ENCODE results near the gene FMNL2. TPM values are rescaled to one million over a fixed set of nuclear protein-coding genes. Genes with fewer than 3 reads are reported as not detected.
A peak's percentile ranks its signal among the peaks of the same experiment; 100 is the strongest.

The FMNL2 gene
- total RNA-seq, 4 donors from 2014 or later = 23.5 to 28.0 (median 23.8) TPM

DNA sequence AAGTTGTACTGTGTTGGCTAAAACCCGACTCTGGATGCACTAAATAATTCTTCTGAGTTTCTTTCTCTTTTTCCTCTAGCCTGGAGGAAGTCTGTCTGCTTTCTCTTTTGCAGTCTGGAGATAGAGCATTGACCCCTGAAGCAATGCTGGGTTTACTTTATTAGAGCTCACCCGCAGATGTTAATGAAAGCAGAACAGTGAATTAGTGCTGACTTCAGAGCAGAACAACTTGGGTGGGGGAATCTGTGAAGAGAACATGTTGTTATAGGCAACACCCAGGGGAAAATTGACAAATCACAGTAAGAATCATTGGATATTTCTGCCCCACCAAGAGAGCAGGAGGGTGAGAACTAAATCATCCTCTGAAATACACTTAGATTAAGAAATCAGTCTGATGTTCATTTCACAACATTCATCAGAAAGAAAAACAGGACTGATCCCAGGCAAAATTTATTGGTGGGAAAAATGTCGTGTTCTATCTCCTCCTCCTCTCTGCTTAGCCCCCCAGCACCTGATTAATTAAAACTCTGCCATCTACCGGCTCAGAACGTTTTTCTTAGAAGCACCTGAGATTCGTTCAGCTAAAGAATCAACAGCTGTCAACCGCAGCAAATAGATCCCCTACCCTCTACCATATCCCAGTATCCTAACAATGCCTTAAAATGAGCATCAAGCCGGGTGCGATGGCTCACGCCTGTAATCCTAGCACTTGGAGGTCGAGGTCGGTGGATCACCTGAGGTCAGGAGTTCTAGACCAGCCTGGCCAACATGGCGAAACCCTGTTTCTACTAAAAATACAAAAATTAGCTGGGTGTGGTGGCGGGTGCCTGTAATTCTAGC, 165.1 kb downstream of the FMNL2 start:
- H3K27ac ChIP-seq (replicated peaks in 1 of 4) = peak overlapping the region; percentile 59 to 78 (median 66)
- no peak for DNase-seq (ENCODE audit: extremely low spot score)
- TF ChIP-seq POLR2AphosphoS5 (IDR thresholded peaks at IDR 0.05) = peak; percentile 26 to 58
- TF ChIP-seq, protein P1, sequence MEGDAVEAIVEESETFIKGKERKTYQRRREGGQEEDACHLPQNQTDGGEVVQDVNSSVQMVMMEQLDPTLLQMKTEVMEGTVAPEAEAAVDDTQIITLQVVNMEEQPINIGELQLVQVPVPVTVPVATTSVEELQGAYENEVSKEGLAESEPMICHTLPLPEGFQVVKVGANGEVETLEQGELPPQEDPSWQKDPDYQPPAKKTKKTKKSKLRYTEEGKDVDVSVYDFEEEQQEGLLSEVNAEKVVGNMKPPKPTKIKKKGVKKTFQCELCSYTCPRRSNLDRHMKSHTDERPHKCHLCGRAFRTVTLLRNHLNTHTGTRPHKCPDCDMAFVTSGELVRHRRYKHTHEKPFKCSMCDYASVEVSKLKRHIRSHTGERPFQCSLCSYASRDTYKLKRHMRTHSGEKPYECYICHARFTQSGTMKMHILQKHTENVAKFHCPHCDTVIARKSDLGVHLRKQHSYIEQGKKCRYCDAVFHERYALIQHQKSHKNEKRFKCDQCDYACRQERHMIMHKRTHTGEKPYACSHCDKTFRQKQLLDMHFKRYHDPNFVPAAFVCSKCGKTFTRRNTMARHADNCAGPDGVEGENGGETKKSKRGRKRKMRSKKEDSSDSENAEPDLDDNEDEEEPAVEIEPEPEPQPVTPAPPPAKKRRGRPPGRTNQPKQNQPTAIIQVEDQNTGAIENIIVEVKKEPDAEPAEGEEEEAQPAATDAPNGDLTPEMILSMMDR (IDR thresholded peaks at IDR 0.05) = no peak
- peaks cover 18 to 31% (median 20%) of the 10 kb centered on the region in 4 donors for H3K4me1 ChIP-seq
- 80% methylated on average over 14 of the region's 14 CpGs for WGBS
- peak overlapping the region in 1 of 4 donors; percentile 21 for H3K4me3 ChIP-seq
- no peaks in the 10 kb centered on the region for H3K9me3 ChIP-seq
- no peaks in the 10 kb centered on the region for H3K36me3 ChIP-seq
- no peaks in the 10 kb centered on the region for H3K27me3 ChIP-seq
- intact Hi-C loops (cut with DNase I) = loop anchor here (5.0 kb wide), 1 partner anchor 38 kb away; no protein-coding TSS in a partner anchor

DNA sequence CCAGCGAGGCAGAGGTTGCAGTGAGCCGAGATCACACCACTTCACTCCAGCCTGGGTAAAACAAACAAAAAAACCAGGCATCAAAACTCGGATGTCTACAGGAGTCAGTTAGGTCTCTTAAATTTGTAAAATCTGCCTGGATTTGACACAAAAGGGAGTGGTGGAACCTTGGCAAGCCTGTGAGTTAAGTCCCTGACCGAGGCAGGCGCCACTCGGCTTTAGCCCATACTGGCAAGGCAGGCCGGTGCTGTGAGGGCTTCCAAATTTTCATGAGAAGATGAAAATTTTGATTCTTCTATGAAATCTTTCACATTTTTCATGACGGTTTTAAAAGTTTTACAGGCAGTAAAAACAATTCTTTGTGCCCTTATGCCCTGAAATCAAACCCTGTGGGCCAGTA, 165.8 kb downstream of the FMNL2 start:
- H3K27ac ChIP-seq (replicated peaks in 1 of 4) = peak overlapping the region; percentile 59 to 78 (median 66)

DNA sequence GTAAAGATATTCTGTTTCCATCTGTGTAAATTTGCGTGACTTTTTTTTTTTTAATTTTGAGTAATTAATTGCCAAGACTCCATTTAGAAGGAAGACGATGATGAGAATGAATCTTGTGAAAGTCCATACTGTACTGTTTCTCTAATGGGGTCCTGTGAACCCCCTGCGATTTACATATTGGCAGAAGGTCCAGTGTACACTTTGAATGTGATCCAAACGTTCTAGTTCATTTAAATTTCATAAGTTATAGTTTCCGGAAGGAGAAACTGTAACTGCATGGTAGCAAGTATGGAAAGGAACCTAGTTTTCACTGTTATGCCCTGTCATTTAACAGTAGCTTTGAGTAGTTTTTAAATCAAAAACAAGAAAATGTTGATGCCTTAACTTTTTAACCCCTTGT, 166.7 kb downstream of the FMNL2 start:
- 93% methylated on average over 5 of the region's 5 CpGs for WGBS
- intact Hi-C loops (cut with DNase I) = no loop called here
- TF ChIP-seq POLR2AphosphoS5 (IDR thresholded peaks at IDR 0.05) (no peak), EP300 (IDR thresholded peaks at IDR 0.05) (no peak), POLR2A (IDR thresholded peaks at IDR 0.05; ENCODE audit: low read depth) (no peak)
- TF ChIP-seq, protein P1 (IDR thresholded peaks at IDR 0.05) = no peak
- Histone ChIP-seq H3K36me3 (no peaks in the 10 kb centered on the region), H3K4me3 (no peak overlapping the region), H3K9me3 (no peaks in the 10 kb centered on the region), H3K27ac (replicated peaks in 1 of 4) (no peak overlapping the region), H3K27me3 (no peaks in the 10 kb centered on the region), H3K4me1 (peaks cover 18 to 31% (median 20%) of the 10 kb centered on the region in 4 donors)
- no peak for DNase-seq (ENCODE audit: extremely low spot score)

More for the DNA sequence above, 165.8 kb downstream of the FMNL2 start:
- no peak for DNase-seq (ENCODE audit: extremely low spot score)
- no peaks in the 10 kb centered on the region for H3K9me3 ChIP-seq
- H3K4me1 ChIP-seq = peaks cover 18 to 31% (median 20%) of the 10 kb centered on the region in 4 donors
- no peak overlapping the region for H3K4me3 ChIP-seq
- WGBS = 89% methylated on average over 6 of the region's 8 CpGs
- no peaks in the 10 kb centered on the region for H3K27me3 ChIP-seq
- intact Hi-C loops (cut with DNase I) = no loop called here
- no peaks in the 10 kb centered on the region for H3K36me3 ChIP-seq
- TF ChIP-seq, protein P1 (IDR thresholded peaks at IDR 0.05) = no peak
- no peak for TF ChIP-seq POLR2AphosphoS5 (IDR thresholded peaks at IDR 0.05)
- no peak for TF ChIP-seq POLR2A (IDR thresholded peaks at IDR 0.05; ENCODE audit: low read depth)
- no peak for TF ChIP-seq EP300 (IDR thresholded peaks at IDR 0.05)

DNA sequence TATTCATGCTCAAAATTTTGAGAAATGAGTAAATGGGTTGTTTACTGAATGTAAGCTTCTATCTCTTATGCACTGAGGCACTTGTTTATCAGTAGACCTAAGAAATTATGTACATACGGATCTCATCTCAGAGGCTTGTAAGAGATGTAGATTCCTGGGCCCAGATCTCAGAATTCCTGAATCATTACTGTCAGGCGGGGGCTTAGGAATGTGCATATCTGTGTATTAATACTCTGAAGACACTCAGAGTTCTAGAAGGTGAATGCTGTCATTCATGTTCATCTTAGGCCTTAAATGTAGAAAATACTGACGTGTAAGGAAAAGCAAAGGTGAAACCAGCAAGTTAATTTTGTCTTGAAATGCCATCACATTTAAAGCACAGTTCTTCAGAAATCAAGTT, 169.6 kb downstream of the FMNL2 start:
- no peak overlapping the region for H3K27ac ChIP-seq (replicated peaks in 1 of 4)
- peaks cover under 1 to 14% (median 7%) of the 10 kb centered on the region in 4 donors for H3K4me1 ChIP-seq
- intact Hi-C loops (cut with DNase I) = no loop called here
- H3K4me3 ChIP-seq = no peak overlapping the region
- no peaks in the 10 kb centered on the region for H3K27me3 ChIP-seq
- DNase-seq (ENCODE audit: extremely low spot score) = no peak
- no peaks in the 10 kb centered on the region for H3K36me3 ChIP-seq
- no peaks in the 10 kb centered on the region for H3K9me3 ChIP-seq
- 89% methylated on average over 3 of the region's 3 CpGs for WGBS
- TF ChIP-seq EP300 (IDR thresholded peaks at IDR 0.05) = no peak
- no peak for TF ChIP-seq POLR2A (IDR thresholded peaks at IDR 0.05; ENCODE audit: low read depth)
- TF ChIP-seq POLR2AphosphoS5 (IDR thresholded peaks at IDR 0.05) = no peak
- TF ChIP-seq, protein P1 (IDR thresholded peaks at IDR 0.05) = no peak

Data from esophagus muscularis mucosa (tissue), 4 donors.